Measurements from ENCODE around the gene SOBP.

The SOBP gene

GRCh38 chr6:107598091-107598490, 108.2 kb downstream of the SOBP start:
- TF ChIP-seq GATA3 (IDR thresholded peaks at IDR 0.05; ENCODE audit: low read depth, low read length) (no peak), GATA2 (IDR thresholded peaks at IDR 0.05; ENCODE audit: low read depth, low read length) (no peak)

GRCh38 chr6:107599043-107599442, 109.1 kb downstream of the SOBP start:
- TF ChIP-seq GATA3 (IDR thresholded peaks at IDR 0.05; ENCODE audit: low read depth, low read length) (no peak), GATA2 (IDR thresholded peaks at IDR 0.05; ENCODE audit: low read depth, low read length) (no peak)

GRCh38 chr6:107600121-107600520, 110.2 kb downstream of the SOBP start:
- TF ChIP-seq GATA3 (IDR thresholded peaks at IDR 0.05; ENCODE audit: low read depth, low read length), result no peak

GRCh38 chr6:107600936-107601335, 111.0 kb downstream of the SOBP start:
- no peak for TF ChIP-seq GATA3 (IDR thresholded peaks at IDR 0.05; ENCODE audit: low read depth, low read length)
- no peak for TF ChIP-seq GATA2 (IDR thresholded peaks at IDR 0.05; ENCODE audit: low read depth, low read length)

- TF ChIP-seq GATA3 (IDR thresholded peaks at IDR 0.05; ENCODE audit: low read depth, low read length) (no peak), GATA2 (IDR thresholded peaks at IDR 0.05; ENCODE audit: low read depth, low read length) (no peak)
Observed at GRCh38 chr6:107601406-107601805, 111.5 kb downstream of the SOBP start.

GRCh38 chr6:107602321-107603005, 112.5 kb downstream of the SOBP start:
- TF ChIP-seq GATA2 (IDR thresholded peaks at IDR 0.05; ENCODE audit: low read depth, low read length), result no peak
- TF ChIP-seq GATA3 (IDR thresholded peaks at IDR 0.05; ENCODE audit: low read depth, low read length), result no peak

GRCh38 chr6:107603006-107603370, 113.1 kb downstream of the SOBP start:
- TF ChIP-seq GATA2 (IDR thresholded peaks at IDR 0.05; ENCODE audit: low read depth, low read length), result no peak
- no peak for TF ChIP-seq GATA3 (IDR thresholded peaks at IDR 0.05; ENCODE audit: low read depth, low read length)

- no peak for TF ChIP-seq GATA3 (IDR thresholded peaks at IDR 0.05; ENCODE audit: low read depth, low read length)
Observed at GRCh38 chr6:107604549-107604948, 114.6 kb downstream of the SOBP start.

- TF ChIP-seq GATA2 (IDR thresholded peaks at IDR 0.05; ENCODE audit: low read depth, low read length), result no peak
- TF ChIP-seq GATA3 (IDR thresholded peaks at IDR 0.05; ENCODE audit: low read depth, low read length), result no peak
Observed at GRCh38 chr6:107606407-107606806, 116.5 kb downstream of the SOBP start.

- TF ChIP-seq GATA3 (IDR thresholded peaks at IDR 0.05; ENCODE audit: low read depth, low read length), result no peak
- TF ChIP-seq GATA2 (IDR thresholded peaks at IDR 0.05; ENCODE audit: low read depth, low read length), result no peak
Observed at GRCh38 chr6:107607116-107607515, 117.2 kb downstream of the SOBP start.

GRCh38 chr6:107611094-107611810, 121.3 kb downstream of the SOBP start:
- TF ChIP-seq GATA2 (IDR thresholded peaks at IDR 0.05; ENCODE audit: low read depth, low read length) (no peak), GATA3 (IDR thresholded peaks at IDR 0.05; ENCODE audit: low read depth, low read length) (no peak)

GRCh38 chr6:107612762-107613415, 123.0 kb downstream of the SOBP start:
- no peak for TF ChIP-seq GATA3 (IDR thresholded peaks at IDR 0.05; ENCODE audit: low read depth, low read length)
- TF ChIP-seq GATA2 (IDR thresholded peaks at IDR 0.05; ENCODE audit: low read depth, low read length), result no peak

GRCh38 chr6:107613651-107614379, 123.9 kb downstream of the SOBP start:
- TF ChIP-seq GATA2 (IDR thresholded peaks at IDR 0.05; ENCODE audit: low read depth, low read length) (no peak), GATA3 (IDR thresholded peaks at IDR 0.05; ENCODE audit: low read depth, low read length) (no peak)

GRCh38 chr6:107614828-107615227, 124.9 kb downstream of the SOBP start:
- TF ChIP-seq GATA3 (IDR thresholded peaks at IDR 0.05; ENCODE audit: low read depth, low read length) (no peak), GATA2 (IDR thresholded peaks at IDR 0.05; ENCODE audit: low read depth, low read length) (no peak)

Measured in SH-SY5Y (cell line).